ENCODE data around the gene SSC4D.

The SSC4D gene

GRCh38 chr7:76351372-76351771, 58.1 kb downstream of the SSC4D start:
- no peak for DNase-seq

- DNase-seq: no peak
These were observed 60.1 kb downstream of the SSC4D start for GRCh38 chr7:76349313-76349885.

GRCh38 chr7:76347710-76348109, 61.8 kb downstream of the SSC4D start:
- no peak for DNase-seq

- no peak for DNase-seq
These were observed 62.7 kb downstream of the SSC4D start for GRCh38 chr7:76346778-76347177.

GRCh38 chr7:76346097-76346496, 63.4 kb downstream of the SSC4D start:
- no peak for DNase-seq

GRCh38 chr7:76343931-76344321, 65.6 kb downstream of the SSC4D start:
- DNase-seq: no peak

GRCh38 chr7:76343294-76343930, 66.1 kb downstream of the SSC4D start:
- no peak for DNase-seq

- no peak for DNase-seq
These were observed 67.3 kb downstream of the SSC4D start for GRCh38 chr7:76342222-76342621.

GRCh38 chr7:76340617-76341131, 68.8 kb downstream of the SSC4D start:
- peak; percentile 78 for DNase-seq

Data from hematopoietic multipotent progenitor cell treated with erythropoietin and hydrocortisone succinate and interleukin-3 and kit ligand, for 8 days (in vitro differentiated cells).